Measurements from ENCODE around the gene CRTC3.
A peak's percentile ranks its signal among the peaks of the same experiment; 100 is the strongest.
"Not testable (repeated sequence)": the region's sequence is repeated elsewhere in the genome, so short reads cannot be mapped to it uniquely, and the experiment has no call there.

The CRTC3 gene

DNA sequence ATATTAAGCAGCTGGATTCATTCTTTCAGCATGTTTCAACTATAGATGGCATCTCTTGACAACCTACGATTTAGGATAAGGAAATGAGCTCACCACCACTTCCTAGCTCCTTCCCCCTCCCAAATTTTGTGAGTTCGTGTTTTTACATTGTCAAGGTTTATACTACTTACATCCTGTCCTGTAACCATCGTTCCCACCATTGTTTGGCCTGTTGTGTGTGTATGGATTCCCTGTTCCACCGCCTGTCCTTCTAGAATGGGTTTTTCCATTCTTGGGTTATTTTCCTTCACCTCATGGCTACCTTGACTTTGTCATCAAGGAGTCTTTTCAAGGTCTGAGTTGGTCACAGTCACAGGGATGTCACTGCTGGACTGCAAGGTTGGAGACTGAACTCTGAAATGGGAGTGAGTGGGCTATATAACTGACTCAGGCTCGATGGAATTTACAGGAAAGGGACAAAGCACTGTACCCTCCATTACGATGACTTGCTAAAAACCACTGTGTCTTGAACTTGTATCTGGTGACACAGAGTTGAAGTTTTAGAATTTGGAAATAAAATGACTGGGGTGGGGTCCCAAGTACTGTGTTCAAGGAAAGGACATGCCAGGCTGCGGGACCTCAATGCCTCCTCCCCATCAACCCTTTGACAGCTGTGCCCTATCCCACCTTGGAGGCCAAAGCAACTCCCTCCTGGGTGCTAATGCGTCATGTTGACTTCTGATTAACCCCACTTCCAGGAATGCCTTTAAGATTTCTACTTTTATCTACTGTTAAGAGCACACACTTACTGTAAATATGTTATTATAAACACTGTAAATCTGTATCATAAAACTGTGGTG is 120.6 kb downstream of the CRTC3 start:
- DNase-seq (ENCODE audit: low read depth in 2 of 2): no peak

DNA sequence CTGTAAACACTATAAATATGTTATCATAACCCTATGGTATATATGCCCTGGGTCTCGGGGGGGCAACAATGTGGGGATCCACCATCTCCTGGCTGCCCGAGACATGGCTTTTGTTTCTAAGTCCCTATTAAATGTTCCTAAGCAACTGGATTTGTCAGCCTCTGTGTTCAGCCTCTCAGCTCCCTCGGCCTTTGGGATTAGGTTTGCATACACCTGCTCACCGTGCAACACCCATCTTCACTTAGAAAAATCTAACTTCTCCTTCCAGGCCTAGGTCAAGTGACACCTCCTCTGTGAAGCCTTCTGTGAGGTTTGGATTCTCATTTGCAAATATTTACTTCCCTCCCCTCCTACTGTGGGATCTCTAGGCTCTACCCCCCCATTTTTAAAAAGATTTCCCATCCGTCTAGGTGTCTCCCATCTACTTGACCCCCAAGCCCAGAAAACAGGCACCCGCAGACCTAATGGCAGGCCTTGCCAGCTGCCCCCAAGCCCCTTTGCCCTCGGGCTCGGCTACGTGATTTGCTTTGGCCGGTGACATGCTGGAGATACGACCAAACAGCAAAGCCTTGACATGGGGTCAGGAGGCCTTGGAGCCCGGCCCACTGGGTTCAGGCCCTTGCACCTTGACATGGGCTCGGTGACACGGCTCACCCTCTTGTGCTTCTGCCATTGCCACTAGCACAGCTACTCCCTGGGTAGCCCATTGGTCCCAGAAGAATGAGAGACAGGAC is 121.4 kb downstream of the CRTC3 start:
- no peak for DNase-seq (ENCODE audit: low read depth in 2 of 2)

DNA sequence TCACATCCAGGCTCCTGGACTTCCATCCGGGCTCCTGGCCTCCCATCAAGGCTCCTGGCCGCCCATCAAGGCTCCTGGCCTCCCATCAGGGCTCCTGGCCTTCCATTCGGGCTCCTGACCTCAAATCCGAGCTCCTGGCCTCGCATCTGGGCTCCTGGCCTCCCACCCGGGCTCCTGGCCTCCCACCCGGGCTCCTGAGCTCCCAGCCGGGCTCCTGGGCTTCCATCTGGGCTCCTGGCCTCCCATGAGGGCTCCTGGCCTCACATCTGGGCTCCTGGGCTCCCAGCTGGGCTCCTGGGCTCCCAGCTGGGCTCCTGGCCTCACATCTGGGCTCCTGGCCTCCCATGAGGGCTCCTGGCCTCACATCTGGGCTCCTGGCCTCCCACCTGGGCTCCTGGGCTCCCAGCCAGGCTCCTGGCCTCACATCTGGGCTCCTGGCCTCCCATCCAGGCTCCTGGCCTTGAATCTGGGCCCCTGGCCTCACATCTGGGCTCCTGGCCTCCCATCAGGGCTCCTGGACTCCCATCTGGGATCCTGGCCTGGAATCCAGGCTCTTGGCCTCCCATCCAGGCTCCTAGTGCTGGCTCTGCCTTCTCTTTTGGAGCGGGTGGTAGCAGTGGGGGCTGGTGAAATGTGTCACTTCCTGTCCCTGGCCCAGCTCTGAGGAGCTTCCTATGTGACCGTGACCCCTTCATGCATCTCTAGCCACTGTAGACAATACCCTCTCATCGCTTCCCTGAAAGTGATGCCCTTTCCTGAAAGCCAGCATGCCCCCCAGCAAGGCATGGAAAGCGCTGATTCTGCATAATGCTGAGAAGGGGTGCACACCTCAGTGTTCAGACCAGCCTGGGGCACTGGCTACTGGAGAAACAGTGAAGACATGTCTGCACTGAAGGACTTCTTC is 124.8 kb downstream of the CRTC3 start:
- DNase-seq (ENCODE audit: low read depth in 2 of 2): no peak

DNA sequence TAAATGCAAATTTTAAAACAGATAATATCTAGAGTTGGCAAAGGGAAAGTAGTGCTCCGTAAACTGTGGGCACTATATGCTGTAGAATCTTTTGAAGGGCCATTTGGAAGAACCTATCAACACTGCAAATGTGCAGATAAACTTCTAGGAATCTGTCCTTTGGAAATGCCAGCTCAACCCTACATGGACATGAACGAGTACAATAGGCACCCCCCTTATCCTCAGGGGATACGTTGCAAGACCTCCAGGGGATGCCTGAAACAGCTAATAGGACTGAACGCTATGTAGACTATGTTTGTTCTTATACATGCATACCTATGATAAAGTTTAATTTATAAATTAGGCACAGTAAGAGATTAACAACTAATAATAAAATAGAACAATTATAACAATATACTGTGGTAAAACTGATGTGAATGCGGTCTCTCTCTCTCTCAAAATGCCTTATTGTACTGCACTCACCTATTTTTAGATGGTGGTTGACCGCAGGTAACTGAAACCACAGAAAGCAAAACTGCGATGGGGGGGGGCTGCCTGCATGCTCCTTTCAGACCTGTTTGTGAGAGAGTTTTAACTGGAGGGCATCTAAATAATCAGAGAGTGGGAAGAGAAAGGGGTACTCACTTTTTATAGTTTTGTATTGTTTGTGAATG is 127.9 kb downstream of the CRTC3 start:
- DNase-seq (ENCODE audit: low read depth in 2 of 2): peak; percentile 30 to 53

DNA sequence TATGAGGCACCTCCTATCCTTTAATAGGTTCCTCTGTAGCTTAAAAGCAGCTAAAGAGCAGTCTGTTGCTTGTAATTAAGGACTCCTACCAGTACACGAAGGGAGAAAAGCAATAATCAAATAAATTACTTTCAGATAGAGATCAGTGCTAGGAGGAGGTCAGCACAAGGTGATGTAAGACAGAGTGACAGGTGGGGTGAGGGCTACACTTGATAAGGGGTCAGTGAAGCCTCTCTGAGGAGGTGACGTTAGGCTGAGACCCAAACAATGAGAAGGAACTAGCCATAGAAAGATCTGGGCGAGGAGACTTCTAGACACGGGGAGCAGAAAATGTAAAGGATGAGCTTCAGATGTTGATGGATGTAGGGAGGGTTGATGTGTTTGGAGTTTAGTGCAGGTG is 129.8 kb downstream of the CRTC3 start:
- DNase-seq (ENCODE audit: low read depth in 2 of 2): no peak

DNA sequence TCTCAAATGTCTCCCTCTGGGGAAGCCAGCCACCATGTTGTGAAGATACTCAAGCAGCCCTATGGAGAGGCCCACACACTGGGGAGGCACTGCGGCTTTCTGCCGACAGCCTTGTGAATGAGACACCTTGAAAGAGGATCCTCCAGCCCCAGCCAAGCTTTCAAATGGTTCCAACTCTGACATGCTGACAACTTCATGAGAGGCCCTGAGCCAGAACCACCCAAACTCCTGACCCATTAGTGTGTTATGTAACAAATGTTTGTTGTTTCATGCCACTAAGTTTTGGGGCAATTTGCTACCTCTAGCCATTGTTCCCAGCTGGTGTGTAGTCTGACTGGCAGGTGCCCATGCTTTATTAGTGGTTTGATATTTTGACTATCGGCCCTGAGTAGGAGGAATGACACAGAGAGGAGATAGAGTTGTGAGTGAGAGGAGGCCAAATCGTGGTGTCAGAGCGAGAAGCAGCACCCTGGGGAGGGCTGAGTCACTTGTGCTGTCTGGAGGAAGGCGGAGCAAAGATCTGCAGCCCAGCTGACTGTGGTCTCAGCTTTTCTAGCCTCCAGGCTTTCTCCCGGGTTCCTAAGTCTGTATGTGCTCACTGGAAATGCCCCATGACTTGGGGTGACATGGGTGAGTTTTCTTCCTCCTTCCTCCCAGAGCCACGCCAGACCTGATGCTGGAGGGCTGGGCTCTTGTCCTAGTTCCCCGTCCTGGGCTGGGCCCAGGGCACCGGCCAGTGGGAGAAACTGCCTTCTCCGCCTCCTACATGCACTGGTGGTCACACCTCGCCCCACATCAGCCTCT is 130.7 kb downstream of the CRTC3 start:
- peak; percentile 29 to 37 for DNase-seq (ENCODE audit: low read depth in 2 of 2)

DNA sequence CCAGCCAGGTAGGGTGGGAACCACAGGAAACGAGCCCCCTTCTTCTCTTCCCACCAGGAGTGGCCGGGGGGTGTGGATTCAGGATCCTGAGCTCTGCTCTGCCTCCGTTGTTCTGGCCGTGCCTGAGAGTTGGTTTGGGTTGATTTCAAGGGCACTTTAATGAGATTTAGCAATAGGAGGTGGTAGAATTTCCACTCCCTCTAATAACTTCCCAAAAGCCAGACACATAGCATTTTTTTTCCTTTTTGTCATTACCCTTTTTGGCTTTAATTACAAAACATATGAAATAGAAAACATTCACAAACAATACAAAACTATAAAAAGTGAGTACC is 131.2 kb downstream of the CRTC3 start:
- not testable (repeated sequence) for DNase-seq (ENCODE audit: low read depth in 2 of 2)

DNA sequence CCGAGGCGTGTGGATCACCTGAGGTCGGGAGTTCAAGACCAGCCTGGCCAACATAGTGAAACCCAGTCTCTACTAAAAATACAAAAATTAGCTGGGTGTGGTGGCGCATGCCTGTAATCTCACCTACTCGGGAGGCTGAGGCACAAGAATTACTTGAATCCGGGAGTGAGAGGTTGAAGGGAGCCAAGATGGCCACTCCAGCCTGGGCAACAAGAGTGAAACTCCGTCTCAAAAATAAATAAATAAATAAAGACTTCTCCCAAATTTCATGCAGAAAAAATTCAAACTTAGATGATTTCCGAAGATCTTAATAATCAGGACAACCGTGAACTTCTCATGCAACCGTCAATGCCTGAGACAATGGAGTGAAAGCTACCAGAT is 134.3 kb downstream of the CRTC3 start:
- not testable (repeated sequence) for DNase-seq (ENCODE audit: low read depth in 2 of 2)

DNA sequence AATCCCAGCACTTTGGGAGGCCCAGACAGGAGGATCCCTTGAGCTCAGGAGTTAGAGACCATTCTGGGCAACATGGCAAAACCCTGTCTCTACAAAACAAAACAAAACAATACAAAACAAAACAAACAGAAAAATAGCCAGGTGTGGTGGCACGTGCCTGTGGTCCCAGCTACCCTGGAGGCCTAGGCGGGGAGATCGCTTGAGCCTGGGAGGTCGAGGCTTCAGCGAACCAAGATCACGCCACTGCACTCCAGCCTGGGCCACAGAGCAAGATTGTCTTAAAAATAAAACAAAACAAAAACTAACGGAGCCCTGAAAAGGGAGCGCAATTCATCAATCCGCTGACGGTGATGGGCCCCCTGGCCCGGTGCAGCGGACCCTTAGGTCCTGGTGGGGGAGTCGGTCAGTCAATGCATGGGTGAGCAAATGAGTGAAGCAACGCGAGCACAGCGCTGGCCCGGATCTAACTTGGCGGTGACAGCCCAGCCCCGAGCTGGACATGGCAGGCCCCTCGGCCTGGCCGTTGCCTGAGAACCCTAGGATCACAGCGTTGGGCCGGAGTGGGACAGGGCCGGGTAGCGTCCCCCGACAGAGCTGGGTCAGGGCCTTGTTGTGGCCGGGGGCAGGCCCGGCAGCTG is 135.0 kb downstream of the CRTC3 start:
- no peak for DNase-seq (ENCODE audit: low read depth in 2 of 2)

DNA sequence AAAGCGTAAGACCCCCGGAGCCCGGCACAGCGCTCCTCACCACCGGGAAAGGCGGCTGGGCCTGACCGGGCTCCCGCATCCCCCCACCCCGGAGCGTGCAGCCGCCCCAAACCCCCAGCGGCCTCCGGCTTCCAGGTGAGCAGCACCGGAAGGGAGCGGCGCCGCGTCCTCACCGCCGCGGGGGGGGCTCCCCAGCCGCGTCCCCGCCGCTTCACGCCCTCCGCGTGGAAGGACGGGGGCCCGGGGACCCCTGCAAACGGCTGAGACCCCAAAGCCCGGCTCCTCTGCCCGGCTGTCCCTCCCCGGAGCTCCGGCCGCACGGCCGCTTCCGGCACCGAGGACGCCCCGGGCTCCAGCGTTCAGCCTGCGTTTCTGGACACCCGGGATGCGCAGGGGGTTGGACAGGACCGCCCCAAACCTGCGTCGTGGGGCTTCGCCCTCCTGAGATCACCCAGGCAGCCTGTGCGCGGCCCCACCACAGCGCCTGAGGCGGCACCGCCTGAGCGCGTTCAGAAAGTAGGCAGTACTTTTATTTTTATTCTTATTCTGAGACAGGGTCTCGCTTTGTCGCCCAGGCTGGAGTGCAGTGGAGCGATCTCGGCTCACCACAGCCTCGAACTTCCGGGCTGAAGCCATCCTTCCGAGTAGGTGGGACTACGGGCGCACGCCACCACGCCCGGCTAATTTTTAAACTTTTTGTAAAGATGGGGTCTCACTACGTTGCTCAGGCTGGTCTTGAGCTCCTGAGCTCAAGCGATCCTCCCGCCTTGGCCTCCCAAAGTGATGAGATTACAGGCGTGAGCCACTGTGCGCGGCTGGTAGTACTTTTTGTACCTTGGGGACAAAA is 135.8 kb downstream of the CRTC3 start:
- no peak for DNase-seq (ENCODE audit: low read depth in 2 of 2)

DNA sequence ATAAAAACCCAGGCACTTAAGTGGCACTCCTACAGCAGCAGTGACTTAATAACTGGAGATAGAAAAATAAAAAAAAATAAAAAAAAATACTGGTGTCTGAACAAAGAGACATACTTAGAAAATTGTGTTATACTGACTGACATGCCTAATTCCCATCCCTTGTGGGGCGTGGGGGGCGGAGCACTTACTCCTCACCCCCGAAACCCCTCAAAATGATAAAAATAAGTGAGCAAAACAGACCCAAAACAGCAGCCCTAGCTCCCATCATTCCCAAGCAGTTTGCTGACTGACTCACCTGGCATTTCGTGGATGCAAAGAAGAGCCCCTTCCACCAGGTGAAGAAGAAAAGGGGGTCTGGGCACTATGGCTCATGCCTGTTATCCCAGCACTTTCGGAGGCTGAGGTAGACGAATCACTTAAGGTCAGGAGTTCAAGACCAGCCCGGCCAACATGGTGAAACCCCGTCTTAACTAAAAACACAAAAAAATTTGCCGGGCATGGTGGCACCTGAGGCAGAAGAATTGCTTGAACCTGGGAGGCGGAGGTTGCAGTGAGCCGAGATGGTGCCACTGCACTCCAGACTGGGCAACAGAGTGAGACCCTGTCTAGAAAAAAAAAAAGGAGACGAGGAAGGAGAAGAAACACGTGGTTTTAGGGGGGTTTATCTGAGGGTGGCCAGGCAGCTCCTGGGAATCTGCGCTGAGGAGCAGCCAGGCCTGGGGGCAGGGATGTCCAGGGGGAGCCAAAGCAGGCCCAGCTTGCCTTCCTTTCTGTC is 136.6 kb downstream of the CRTC3 start:
- DNase-seq (ENCODE audit: low read depth in 2 of 2): no peak

DNA sequence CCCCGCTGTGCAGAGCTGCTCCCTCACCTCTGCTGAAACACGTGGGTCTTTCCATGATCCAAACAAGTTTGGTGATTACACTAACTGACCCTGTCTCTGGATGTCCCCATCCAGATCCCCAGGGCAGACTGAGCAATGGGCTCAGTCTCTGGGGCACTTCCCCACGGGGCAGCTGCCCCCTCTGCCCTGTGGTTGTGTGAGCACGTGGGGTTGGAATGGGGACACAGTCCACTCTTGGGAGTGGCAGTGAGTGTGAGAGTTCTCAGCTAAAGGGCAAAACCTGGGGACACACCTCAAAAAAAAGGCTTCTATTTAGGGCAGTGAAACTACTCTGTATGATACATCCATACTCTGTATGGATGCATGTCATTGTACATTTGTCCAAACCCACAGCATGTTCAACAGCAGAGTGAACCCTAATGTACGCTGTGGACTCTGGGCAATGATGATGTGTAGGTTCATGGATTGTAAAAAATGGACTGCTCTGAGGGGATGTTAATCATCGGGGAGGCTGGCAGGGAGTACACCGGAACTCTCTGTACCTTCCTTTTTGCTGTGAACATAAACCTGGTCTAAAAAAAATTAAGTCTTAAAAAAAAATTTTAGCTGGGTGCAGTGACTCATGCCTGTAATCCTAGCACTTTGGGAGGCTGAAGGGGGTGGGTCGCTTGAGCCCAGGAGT is 137.5 kb downstream of the CRTC3 start:
- DNase-seq (ENCODE audit: low read depth in 2 of 2): no peak

DNA sequence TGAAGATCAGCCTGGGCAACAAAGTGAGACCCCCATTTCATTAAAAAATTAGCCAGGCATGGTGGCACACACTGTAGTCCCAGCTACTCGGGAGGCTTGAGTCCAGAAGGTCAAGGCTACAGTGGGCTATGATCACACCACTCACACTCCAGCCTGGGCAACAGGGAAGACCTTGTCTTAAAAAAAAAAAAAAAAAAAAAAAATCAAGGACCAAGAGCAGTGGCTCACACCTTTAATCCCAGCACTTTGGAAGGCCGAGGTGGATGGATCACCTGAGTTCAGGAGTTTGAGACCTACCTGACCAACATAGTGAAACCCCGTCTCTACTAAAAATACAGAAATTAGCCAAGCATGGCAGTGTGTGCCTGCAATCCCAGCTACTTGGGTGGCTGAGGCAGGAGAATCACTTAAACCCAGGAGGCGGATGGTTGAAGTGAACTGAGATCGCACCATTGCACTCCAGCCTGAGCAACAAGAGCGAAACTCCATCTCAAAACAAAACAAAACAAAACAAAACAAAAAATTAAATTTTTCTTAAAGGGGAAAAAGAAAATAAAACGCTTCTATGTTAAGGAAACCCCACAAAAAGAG is 138.1 kb downstream of the CRTC3 start:
- DNase-seq (ENCODE audit: low read depth in 2 of 2): not testable (repeated sequence)

DNA sequence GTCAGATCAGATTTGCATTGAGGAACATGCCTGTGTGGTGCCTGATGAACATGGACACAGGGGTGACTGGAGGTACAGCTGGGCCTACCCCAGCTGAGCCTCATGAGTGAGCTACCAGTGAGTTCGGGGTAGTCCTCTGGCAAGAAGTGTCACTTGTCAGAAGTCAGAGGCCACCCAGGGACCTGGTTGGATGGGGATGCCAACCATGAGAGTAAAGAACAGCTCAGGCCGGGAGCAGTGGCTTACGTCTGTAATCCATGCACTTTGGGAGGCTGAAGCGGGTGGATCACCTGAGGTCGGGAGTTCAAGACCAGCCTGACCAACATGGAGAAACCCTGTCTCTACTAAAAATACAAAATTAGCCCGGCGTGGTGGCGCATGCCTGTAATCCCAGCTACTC is 140.9 kb downstream of the CRTC3 start:
- not testable (repeated sequence) for DNase-seq (ENCODE audit: low read depth in 2 of 2)

DNA sequence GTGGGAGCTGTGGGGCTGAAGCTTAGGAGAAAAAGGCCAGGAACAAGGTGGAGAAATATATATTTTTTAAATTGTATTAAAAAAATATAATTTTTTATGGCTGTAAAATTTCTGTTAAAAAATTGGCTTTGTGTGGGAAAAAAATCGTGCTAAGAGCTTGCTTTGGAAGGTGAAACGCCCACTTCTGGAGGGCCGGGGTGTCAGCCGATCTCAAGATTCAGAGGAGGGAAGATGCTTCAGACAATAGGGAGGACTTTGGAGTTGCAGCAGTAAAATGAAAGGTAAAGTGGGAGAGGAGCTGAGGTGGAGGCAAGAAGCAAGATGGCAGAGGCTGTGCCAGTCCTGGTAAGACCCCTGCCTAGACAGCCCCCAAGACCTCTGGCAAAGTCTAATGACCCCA is 141.5 kb downstream of the CRTC3 start:
- DNase-seq (ENCODE audit: low read depth in 2 of 2): no peak

DNA sequence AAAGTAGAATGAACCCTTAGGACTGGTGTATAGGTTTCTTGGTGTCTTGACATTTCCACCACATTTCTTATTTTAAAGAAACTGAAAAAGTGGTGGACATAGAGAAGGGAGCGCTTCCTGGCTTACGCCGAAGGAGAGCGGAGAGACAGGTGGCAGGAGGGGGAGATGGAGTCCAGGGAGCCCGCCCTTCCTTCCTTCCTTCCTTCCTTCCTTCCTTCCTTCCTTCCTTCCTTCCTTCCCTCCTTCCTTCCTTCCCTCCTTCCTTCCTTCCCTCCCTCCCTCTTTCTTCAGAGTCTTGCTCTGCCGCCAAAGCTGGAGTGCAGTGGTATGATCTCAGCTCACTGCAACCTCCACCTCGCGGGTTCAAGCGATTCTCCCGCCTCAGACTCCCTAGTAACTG is 143.6 kb downstream of the CRTC3 start:
- DNase-seq (ENCODE audit: low read depth in 2 of 2): not testable (repeated sequence)

DNA sequence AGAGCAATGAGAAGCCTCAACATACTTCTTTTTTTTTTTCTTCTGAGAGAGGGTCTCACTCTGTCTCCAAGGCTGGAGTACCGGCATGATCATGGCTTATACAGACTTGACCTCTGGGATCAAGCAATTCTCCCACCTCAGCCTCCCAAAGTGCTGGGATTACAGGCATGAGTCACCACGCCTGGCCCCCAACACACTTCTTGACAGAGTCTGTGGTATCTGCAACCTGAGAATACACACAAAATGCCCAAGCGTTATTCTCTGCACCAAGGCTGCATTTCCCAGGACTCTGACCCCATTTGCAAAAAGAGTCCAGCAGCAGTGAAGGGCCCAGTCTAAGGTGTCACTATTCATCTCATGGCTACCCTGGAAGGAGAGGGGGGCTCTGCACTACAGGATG is 144.8 kb downstream of the CRTC3 start:
- DNase-seq (ENCODE audit: low read depth in 2 of 2): no peak

DNA sequence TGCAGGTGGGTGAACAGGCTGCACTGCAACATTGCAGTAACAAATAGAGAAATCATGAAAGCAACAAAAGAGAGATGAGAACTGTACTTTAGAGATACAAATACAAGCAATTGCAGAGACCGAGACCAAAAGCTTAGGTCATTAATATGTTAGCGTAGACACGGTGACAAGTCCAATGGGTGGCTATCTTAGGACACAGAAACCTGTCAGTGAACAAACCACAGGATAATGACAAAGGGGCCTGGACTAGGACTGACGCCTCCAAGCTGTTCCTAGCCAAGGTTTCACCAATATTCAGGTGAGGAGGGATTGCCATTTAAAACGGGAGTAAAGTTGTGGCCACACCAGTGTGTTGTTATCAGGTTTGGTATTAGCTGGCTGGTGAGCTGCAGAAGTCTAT is 145.7 kb downstream of the CRTC3 start:
- DNase-seq (ENCODE audit: low read depth in 2 of 2): no peak
